Astrocyte (in vitro differentiated cells and primary cell): ENCODE measurements around the gene FGF8. TPM values are rescaled to one million over a fixed set of nuclear protein-coding genes. Genes with fewer than 3 reads are reported as not detected.

ENCODE experiments used
- DNase-seq: peaks from one replicate; pipeline ENCODE4 v3.0.0-alpha.2; 2010; ENCODE audit warnings: low read depth
- FAIRE-seq: peaks from 2 replicates; lab custom pipeline; 2011; peaks lifted over from hg19 to GRCh38; lab: Jason Lieb, UNC
- H2AFZ ChIP-seq: 2 replicates; pipeline ENCODE4 v1.6.0; 2012; ENCODE audit warnings: low read depth, low read length, inconsistent platforms
- H3K27ac ChIP-seq: 2 replicates; pipeline ENCODE4 v1.5.1; 2011; ENCODE audit warnings: low read depth, low read length, inconsistent platforms
- H3K27me3 ChIP-seq: 2 replicates; pipeline ENCODE4 v1.6.0; 2011; ENCODE audit warnings: low read length, inconsistent platforms; ENCODE audit not compliant: insufficient read depth
- H3K36me3 ChIP-seq: 2 replicates; pipeline ENCODE4 v1.5.1; 2011; ENCODE audit warnings: low read length, inconsistent platforms; ENCODE audit not compliant: insufficient read depth
- H3K4me1 ChIP-seq: 2 replicates; pipeline ENCODE4 v1.5.1; 2011; ENCODE audit warnings: low read length, inconsistent platforms; ENCODE audit not compliant: insufficient read depth
- H3K4me2 ChIP-seq: 2 replicates; pipeline ENCODE4 v1.6.0; 2012; ENCODE audit warnings: low read length, inconsistent platforms
- H3K4me3 ChIP-seq: 2 replicates; pipeline ENCODE4 v1.5.1; 2011; ENCODE audit warnings: low read depth, mild to moderate bottlenecking, low read length, inconsistent platforms; ENCODE audit not compliant: insufficient read depth
- H3K79me2 ChIP-seq: 2 replicates; pipeline ENCODE4 v1.6.0; 2012; ENCODE audit warnings: mild to moderate bottlenecking, low read length, inconsistent platforms; ENCODE audit not compliant: insufficient read depth
- H3K9ac ChIP-seq: 2 replicates; pipeline ENCODE4 v1.6.0; 2012; ENCODE audit warnings: mild to moderate bottlenecking, low read length, inconsistent platforms
- H3K9me3 ChIP-seq: 2 replicates; pipeline ENCODE4 v1.5.1; 2012; ENCODE audit warnings: low read depth, mild to moderate bottlenecking, low read length, inconsistent platforms; ENCODE audit not compliant: insufficient read depth
- H4K20me1 ChIP-seq: 2 replicates; pipeline ENCODE4 v1.6.0; 2012; ENCODE audit warnings: low read length, inconsistent platforms; ENCODE audit not compliant: insufficient read depth
- H3K27ac Mint-ChIP-seq: one replicate; pipeline ENCODE4 v1.8.0; 2021; ENCODE audit warnings: mild to moderate bottlenecking, mixed read lengths; ENCODE audit not compliant: unreplicated experiment
- H3K27me3 Mint-ChIP-seq: one replicate; pipeline ENCODE4 v1.8.0; 2021; ENCODE audit warnings: low read depth, mixed read lengths; ENCODE audit not compliant: unreplicated experiment
- H3K36me3 Mint-ChIP-seq: one replicate; pipeline ENCODE4 v1.8.0; 2021; ENCODE audit warnings: low read depth, mixed read lengths; ENCODE audit not compliant: unreplicated experiment
- H3K4me1 Mint-ChIP-seq: one replicate; pipeline ENCODE4 v1.8.0; 2021; ENCODE audit warnings: low read depth, mixed read lengths; ENCODE audit not compliant: unreplicated experiment
- H3K4me3 Mint-ChIP-seq: one replicate; pipeline ENCODE4 v1.8.0; 2021; ENCODE audit warnings: mild to moderate bottlenecking, moderate library complexity, mixed read lengths; ENCODE audit not compliant: unreplicated experiment
- H3K9me3 Mint-ChIP-seq: one replicate; pipeline ENCODE4 v1.8.0; 2021; ENCODE audit warnings: mild to moderate bottlenecking, mixed read lengths; ENCODE audit not compliant: unreplicated experiment
- CTCF ChIP-seq: IDR thresholded peaks from 2 replicates; pipeline ENCODE4 v1.5.1; 2011; ENCODE audit warnings: low read depth, mild to moderate bottlenecking, inconsistent platforms, low read length, moderate library complexity; ENCODE audit not compliant: insufficient read depth
- EZH2 ChIP-seq: IDR thresholded peaks from 2 replicates; pipeline ENCODE4 v1.6.1; 2012; ENCODE audit warnings: mild to moderate bottlenecking, low read length, inconsistent platforms; ENCODE audit not compliant: insufficient read depth
- total RNA-seq: library from RNA; stranded (reverse); gene quantifications from 2 replicates; pipeline ENCODE4 v1.2.1, GENCODE V29; 2021

Gene FGF8
- total RNA-seq, 1 donor from 2014 or later = 0.61 TPM

DNA sequence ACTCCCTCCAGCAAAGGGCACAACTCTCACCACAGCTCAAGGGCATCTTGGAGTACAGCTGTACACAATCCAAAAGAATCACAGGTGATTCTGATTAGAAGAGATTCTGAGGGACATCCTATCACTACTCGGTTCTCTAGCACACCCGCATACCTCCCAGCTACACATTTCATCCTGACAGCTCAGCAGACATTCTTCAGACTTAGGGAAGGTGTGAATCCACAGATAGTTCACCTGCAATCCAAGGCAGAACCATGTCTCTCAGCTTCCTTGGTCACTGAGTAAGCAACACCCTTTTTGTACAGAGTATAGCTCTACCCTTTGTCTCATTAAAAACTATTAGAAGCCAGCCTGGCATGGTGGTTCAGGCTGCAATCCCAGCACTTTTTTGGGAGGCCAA is 54.1 kb downstream of the FGF8 start:
- DNase-seq (no peak), FAIRE-seq (no peak)
- no peaks in the 10 kb centered on the region for H3K9me3 Mint-ChIP-seq
- TF ChIP-seq CTCF (no peak), EZH2 (no peak)
- peaks cover 16% of the 10 kb centered on the region for H3K27me3 ChIP-seq
- H3K9ac ChIP-seq = no peak overlapping the region
- peaks cover 16% of the 10 kb centered on the region for H3K27me3 Mint-ChIP-seq
- no peak overlapping the region for H2AFZ ChIP-seq
- H3K36me3 ChIP-seq = no peaks in the 10 kb centered on the region
- no peaks in the 10 kb centered on the region for H3K79me2 ChIP-seq
- no peaks in the 10 kb centered on the region for H4K20me1 ChIP-seq
- H3K9me3 ChIP-seq = no peaks in the 10 kb centered on the region
- H3K4me2 ChIP-seq = no peak overlapping the region
- H3K36me3 Mint-ChIP-seq = no peaks in the 10 kb centered on the region
- H3K27ac Mint-ChIP-seq = no peak overlapping the region
- no peaks in the 10 kb centered on the region for H3K4me1 Mint-ChIP-seq
- H3K4me1 ChIP-seq = no peaks in the 10 kb centered on the region
- H3K4me3 ChIP-seq = no peak overlapping the region
- peak overlapping the region; percentile 24 for H3K4me3 Mint-ChIP-seq
- H3K27ac ChIP-seq = no peak overlapping the region

GRCh38 chr10:101720606-101721230 is 55.2 kb downstream of the FGF8 start:
- H3K4me1 Mint-ChIP-seq = no peaks in the 10 kb centered on the region

More at GRCh38 chr10:101720606-101721230, 55.2 kb downstream of the FGF8 start:
- Mint-ChIP-seq H3K9me3 (no peaks in the 10 kb centered on the region), H3K4me3 (no peak overlapping the region), H3K36me3 (no peaks in the 10 kb centered on the region), H3K27me3 (peaks cover 14% of the 10 kb centered on the region), H3K27ac (no peak overlapping the region)
- Histone ChIP-seq H3K4me3 (no peak overlapping the region), H3K9me3 (no peaks in the 10 kb centered on the region), H3K79me2 (no peaks in the 10 kb centered on the region), H3K36me3 (no peaks in the 10 kb centered on the region), H4K20me1 (no peaks in the 10 kb centered on the region), H2AFZ (no peak overlapping the region), H3K4me1 (no peaks in the 10 kb centered on the region), H3K4me2 (no peak overlapping the region), H3K27ac (no peak overlapping the region), H3K27me3 (peaks cover 14% of the 10 kb centered on the region), H3K9ac (no peak overlapping the region)
- no peak for DNase-seq
- TF ChIP-seq EZH2 = no peak
- no peak for FAIRE-seq

Other genes starting within 250 kb of the FGF8 start
- 27.8 and 28.6 TPM in 2 replicates for gene POLL, start 187.9 kb downstream of the FGF8 start, total RNA-seq
- 39.4 and 41.0 TPM in 2 replicates for gene DPCD, start 187.8 kb downstream of the FGF8 start, total RNA-seq
- 21.9 and 24.1 TPM in 2 replicates for gene FBXW4, start 80.9 kb downstream of the FGF8 start, total RNA-seq
- 36.5 and 40.7 TPM in 2 replicates for gene NPM3, start 7.3 kb upstream of the FGF8 start, total RNA-seq
- gene OGA, start 42.3 kb upstream of the FGF8 start, total RNA-seq = 106 and 119 TPM in 2 replicates
- gene KCNIP2, start 67.7 kb upstream of the FGF8 start, total RNA-seq = 1.9 and 2.5 TPM in 2 replicates